ENCODE data around the gene DHDH. TPM values are rescaled to one million over a fixed set of nuclear protein-coding genes. Genes with fewer than 3 reads are reported as not detected.

DHDH gene
- total and polyA plus RNA-seq, 2 of the 13 experiments (the other 11 are each of a cell fraction or from before 2014, with no cell fraction given) = 0.13 to 0.91 TPM

GRCh38 chr19:48970923-48971395 lies 37.5 kb downstream of the DHDH start (continued):
- TF ChIP-seq, protein P1, sequence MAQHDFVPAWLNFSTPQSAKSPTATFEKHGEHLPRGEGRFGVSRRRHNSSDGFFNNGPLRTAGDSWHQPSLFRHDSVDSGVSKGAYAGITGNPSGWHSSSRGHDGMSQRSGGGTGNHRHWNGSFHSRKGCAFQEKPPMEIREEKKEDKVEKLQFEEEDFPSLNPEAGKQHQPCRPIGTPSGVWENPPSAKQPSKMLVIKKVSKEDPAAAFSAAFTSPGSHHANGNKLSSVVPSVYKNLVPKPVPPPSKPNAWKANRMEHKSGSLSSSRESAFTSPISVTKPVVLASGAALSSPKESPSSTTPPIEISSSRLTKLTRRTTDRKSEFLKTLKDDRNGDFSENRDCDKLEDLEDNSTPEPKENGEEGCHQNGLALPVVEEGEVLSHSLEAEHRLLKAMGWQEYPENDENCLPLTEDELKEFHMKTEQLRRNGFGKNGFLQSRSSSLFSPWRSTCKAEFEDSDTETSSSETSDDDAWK (CRISPR knock-in tag; IDR thresholded peaks at IDR 0.05) = no peak
- no peak for TF ChIP-seq ZNF292 (CRISPR knock-in tag; IDR thresholded peaks at IDR 0.05; ENCODE audit: borderline replicate concordance, low read depth)
- no peak for TF ChIP-seq MTA3 (CRISPR knock-in tag; IDR thresholded peaks at IDR 0.05)
- TF ChIP-seq KAT2B (IDR thresholded peaks at IDR 0.05; ENCODE audit: borderline replicate concordance, low read depth, low read length) = no peak
- TF ChIP-seq MLLT10 (CRISPR knock-in tag; IDR thresholded peaks at IDR 0.05) = no peak
- TF ChIP-seq EED (CRISPR knock-in tag; IDR thresholded peaks at IDR 0.05) = no peak
- TF ChIP-seq CTCF (CRISPR knock-in tag; IDR thresholded peaks at IDR 0.05) = peak; percentile 95
- TF ChIP-seq, protein P2, sequence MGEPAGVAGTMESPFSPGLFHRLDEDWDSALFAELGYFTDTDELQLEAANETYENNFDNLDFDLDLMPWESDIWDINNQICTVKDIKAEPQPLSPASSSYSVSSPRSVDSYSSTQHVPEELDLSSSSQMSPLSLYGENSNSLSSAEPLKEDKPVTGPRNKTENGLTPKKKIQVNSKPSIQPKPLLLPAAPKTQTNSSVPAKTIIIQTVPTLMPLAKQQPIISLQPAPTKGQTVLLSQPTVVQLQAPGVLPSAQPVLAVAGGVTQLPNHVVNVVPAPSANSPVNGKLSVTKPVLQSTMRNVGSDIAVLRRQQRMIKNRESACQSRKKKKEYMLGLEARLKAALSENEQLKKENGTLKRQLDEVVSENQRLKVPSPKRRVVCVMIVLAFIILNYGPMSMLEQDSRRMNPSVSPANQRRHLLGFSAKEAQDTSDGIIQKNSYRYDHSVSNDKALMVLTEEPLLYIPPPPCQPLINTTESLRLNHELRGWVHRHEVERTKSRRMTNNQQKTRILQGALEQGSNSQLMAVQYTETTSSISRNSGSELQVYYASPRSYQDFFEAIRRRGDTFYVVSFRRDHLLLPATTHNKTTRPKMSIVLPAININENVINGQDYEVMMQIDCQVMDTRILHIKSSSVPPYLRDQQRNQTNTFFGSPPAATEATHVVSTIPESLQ (CRISPR knock-in tag; conservative IDR thresholded peaks at IDR 0.05) = no peak
- TF ChIP-seq ZBTB21 (CRISPR knock-in tag; IDR thresholded peaks at IDR 0.05) = no peak
- TF ChIP-seq ZNF512B (CRISPR knock-in tag; IDR thresholded peaks at IDR 0.05; ENCODE audit: borderline replicate concordance) = no peak
- no peak for TF ChIP-seq TBL1XR1 (IDR thresholded peaks at IDR 0.05; ENCODE audit: borderline replicate concordance, low read length, partially characterized antibody)
- TF ChIP-seq FOXC1 (CRISPR knock-in tag; IDR thresholded peaks at IDR 0.05; ENCODE audit: borderline replicate concordance) = no peak
- no peak for TF ChIP-seq FOXJ3 (CRISPR knock-in tag; IDR thresholded peaks at IDR 0.05; ENCODE audit: borderline replicate concordance)
- TF ChIP-seq CSRNP1 (CRISPR knock-in tag; IDR thresholded peaks at IDR 0.05) = no peak
- TF ChIP-seq KLF11 (CRISPR knock-in tag; IDR thresholded peaks at IDR 0.05) = no peak
- TF ChIP-seq ZSCAN9 (CRISPR knock-in tag; IDR thresholded peaks at IDR 0.05; ENCODE audit: borderline replicate concordance) = no peak
- TF ChIP-seq FOXM1 (CRISPR knock-in tag; IDR thresholded peaks at IDR 0.05) = no peak
- no peak for TF ChIP-seq ZKSCAN5 (CRISPR knock-in tag; IDR thresholded peaks at IDR 0.05)
- no peak for TF ChIP-seq HDAC1 (CRISPR knock-in tag; IDR thresholded peaks at IDR 0.05)
- no peak for TF ChIP-seq FOXK2 (IDR thresholded peaks at IDR 0.05)
- no peak for TF ChIP-seq HES4 (CRISPR knock-in tag; IDR thresholded peaks at IDR 0.05; ENCODE audit: borderline replicate concordance)
- TF ChIP-seq SPEN (CRISPR knock-in tag; IDR thresholded peaks at IDR 0.05; ENCODE audit: low read depth) = no peak
- no peak for TF ChIP-seq ZNF253 (CRISPR knock-in tag; IDR thresholded peaks at IDR 0.05; ENCODE audit: borderline replicate concordance)
